HFF-Myc (cell line): ENCODE measurements around the gene NEB.

Experiments
- DNase-seq: peaks from one replicate; pipeline ENCODE4 v3.0.0-alpha.2; 2011; ENCODE audit warnings: low read depth; ENCODE audit errors: extremely low read depth
- H3K4me3 ChIP-seq: replicated peaks from 2 replicates; pipeline ENCODE4 v1.5.1; 2011; ENCODE audit warnings: low read depth, mild to moderate bottlenecking, control low read depth, low read length
- CTCF ChIP-seq: IDR thresholded peaks from 2 replicates; pipeline ENCODE4 v1.5.1; 2012; ENCODE audit warnings: mild to moderate bottlenecking, low read depth, low read length, control low read depth; ENCODE audit errors: missing control alignments

Gene NEB

DNA sequence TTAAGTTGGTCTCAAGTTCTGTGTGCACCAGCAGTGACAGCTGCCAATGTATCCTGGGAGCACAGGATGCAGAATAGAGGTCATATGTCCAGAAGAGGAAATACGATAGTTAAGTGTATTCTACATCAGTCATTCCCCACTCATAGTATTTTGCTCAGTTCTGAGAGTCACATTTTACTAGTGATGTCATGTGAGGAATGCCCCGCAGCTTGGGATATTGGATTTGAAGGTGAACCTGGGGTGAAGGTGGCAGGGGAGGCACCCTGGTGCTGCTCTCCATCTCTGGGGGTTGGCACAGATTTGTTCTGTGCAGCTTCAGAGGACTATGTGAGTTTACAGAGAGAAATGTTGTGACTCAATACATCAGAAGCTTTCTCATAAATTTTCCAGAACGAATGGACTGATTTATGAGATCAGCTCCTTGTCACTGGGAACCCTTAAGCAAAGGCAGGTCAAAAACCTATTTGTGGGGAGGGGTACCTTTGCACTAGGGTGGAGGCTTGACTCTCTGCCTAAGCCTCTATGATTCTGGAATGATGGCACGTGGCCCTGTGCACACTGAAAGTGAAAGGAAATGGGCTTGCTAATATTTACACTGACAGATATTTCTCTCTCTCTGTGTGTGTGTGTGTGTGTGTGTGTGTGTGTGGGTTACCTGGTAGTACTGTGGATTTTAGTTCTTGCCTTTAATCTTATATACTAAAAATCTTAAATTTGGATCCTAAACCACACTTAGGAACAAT lies 95.9 kb downstream of the NEB start:
- no peak for TF ChIP-seq CTCF
- no peak for DNase-seq
- no peak overlapping the region for H3K4me3 ChIP-seq

- TF ChIP-seq CTCF = no peak
- DNase-seq = no peak
- no peak overlapping the region for H3K4me3 ChIP-seq
These were observed 97.0 kb downstream of the NEB start for GRCh38 chr2:151637271-151637781.

GRCh38 chr2:151634736-151635467 lies 99.4 kb downstream of the NEB start:
- no peak for DNase-seq
- no peak overlapping the region for H3K4me3 ChIP-seq
- TF ChIP-seq CTCF = no peak

DNA sequence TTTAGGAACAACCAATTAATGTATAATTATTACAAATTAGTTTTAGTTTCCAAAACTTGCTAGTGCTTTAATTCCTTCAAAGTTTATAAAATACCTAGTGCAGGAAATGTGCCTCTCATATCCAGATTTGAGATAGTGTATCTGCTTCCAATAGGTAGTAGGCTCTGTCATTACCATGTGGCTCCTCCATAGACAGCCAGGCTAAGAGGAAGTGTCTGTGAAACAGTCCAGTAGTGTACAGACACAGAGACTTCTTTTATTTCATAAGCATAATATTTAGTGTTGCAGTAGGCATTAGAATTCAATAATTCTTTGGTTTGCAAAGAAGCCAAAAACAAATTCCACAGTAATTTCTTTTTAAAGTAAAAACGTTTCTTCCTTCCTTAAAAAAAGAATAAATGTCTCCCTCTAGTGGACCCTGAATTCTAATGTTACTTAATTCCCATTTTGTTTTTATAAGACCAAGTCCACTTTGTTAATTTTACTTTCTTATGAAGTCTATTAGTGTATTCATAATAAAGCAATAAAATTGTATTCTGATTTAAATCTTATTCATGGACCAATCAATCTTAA lies 101.2 kb downstream of the NEB start:
- no peak for TF ChIP-seq CTCF
- no peak overlapping the region for H3K4me3 ChIP-seq
- peak; percentile 4 for DNase-seq

GRCh38 chr2:151630372-151630771 lies 103.9 kb downstream of the NEB start:
- no peak for TF ChIP-seq CTCF
- no peak overlapping the region for H3K4me3 ChIP-seq
- DNase-seq = no peak

- no peak for DNase-seq
- no peak for TF ChIP-seq CTCF
- no peak overlapping the region for H3K4me3 ChIP-seq
These were observed 106.9 kb downstream of the NEB start for GRCh38 chr2:151627353-151627752.
